GM10266 (cell line): ENCODE data around the gene KRI1.
A peak's percentile ranks its signal among the peaks of the same experiment; 100 is the strongest.
"Not testable (repeated sequence)": the region's sequence is repeated elsewhere in the genome, so short reads cannot be mapped to it uniquely, and the experiment has no call there.

ENCODE experiments used
- DNase-seq: peaks from one replicate; pipeline ENCODE4 v3.0.0; 2012; ENCODE audit errors: extremely low spot score
- TF ChIP-seq, protein P1 (sequence below): IDR thresholded peaks from 2 replicates; pipeline ENCODE4 v1.5.1; 2012; ENCODE audit warnings: mild to moderate bottlenecking, low read depth; ENCODE audit not compliant: control insufficient read depth, insufficient read depth; ENCODE audit errors: missing control alignments

Gene KRI1

DNA sequence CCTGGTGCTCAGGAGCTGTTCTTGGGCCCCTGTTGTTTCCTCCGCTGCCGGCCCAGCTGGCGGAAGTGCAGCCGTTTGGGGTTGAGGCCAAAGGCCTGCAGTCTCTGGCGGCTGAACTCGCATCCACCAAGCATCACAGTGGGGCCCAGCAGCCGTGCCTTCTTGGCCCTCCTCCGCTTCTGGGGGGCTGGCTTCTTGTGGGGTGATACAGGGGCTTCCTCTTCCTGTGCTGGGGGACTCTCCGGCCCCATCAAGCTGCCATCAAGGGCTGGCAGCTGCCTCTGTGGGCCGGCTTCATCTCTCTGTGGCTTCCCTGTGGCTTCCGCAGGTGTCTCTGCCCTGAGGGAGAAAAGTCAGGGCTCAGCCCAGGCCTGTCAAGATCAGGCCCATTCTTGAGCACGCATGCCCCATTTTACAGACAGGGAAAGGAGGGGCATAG lies 11.8 kb downstream of the KRI1 start:
- DNase-seq = peak; percentile 85

DNA sequence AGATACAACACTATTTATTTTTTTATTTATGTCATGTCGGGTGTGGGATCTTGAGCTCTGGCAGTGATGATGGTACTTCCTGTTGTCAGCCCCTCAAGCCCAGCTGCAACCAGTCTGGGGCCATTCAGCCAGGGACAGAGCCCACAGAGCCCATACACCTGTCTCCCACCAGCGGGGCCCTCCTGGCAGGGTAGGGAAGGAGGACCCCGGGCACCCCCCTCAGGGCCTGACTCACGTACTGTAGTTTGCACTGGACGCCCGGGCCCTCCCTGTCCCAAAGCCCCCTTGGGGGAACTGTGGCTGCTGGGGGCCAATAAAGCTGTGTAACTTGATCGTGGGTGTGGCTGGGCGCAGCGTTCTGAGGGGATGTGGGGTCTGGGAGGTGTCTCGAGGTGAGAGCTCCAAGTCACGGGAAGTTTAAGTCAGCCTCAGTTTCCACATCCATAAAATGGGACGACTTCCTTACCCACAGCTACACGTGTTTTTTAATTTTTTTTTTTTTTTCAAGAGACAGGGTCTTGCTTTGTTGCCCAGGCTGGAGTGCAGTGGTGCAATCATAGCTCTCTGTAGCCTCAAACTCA lies 12.6 kb downstream of the KRI1 start:
- TF ChIP-seq, protein P1, sequence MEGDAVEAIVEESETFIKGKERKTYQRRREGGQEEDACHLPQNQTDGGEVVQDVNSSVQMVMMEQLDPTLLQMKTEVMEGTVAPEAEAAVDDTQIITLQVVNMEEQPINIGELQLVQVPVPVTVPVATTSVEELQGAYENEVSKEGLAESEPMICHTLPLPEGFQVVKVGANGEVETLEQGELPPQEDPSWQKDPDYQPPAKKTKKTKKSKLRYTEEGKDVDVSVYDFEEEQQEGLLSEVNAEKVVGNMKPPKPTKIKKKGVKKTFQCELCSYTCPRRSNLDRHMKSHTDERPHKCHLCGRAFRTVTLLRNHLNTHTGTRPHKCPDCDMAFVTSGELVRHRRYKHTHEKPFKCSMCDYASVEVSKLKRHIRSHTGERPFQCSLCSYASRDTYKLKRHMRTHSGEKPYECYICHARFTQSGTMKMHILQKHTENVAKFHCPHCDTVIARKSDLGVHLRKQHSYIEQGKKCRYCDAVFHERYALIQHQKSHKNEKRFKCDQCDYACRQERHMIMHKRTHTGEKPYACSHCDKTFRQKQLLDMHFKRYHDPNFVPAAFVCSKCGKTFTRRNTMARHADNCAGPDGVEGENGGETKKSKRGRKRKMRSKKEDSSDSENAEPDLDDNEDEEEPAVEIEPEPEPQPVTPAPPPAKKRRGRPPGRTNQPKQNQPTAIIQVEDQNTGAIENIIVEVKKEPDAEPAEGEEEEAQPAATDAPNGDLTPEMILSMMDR = no peak

More for the DNA sequence above, 11.8 kb downstream of the KRI1 start:
- TF ChIP-seq, protein P1 = no peak

DNA sequence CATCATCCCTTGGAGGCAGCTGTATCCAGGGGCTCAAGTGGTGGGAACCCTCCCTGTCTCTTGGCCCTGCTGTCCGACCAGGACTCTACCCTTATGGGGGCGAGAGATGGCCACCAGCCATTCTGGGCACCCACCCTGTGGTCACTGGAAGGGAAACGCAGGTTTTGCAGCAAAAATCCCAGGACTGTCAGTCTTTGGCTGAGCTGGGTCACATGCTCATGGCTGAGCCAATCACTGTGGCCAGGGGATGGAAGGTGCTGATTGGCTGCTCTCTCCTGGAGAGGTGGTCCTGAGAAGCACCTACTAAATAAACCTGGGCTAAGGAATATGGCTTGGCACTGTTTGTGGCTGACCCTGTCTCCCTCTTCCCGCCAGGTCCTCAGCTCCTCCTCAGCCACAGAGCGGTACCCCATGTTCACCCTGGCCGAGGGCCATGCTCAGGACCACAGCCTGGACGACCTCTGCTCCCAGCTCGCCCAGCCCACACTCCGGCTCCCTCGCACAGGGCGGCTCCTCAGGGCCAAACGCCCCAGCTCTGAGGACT lies 13.2 kb downstream of the KRI1 start:
- no peak for DNase-seq
- TF ChIP-seq, protein P1 = no peak

More for the DNA sequence above, 12.6 kb downstream of the KRI1 start:
- no peak for DNase-seq

DNA sequence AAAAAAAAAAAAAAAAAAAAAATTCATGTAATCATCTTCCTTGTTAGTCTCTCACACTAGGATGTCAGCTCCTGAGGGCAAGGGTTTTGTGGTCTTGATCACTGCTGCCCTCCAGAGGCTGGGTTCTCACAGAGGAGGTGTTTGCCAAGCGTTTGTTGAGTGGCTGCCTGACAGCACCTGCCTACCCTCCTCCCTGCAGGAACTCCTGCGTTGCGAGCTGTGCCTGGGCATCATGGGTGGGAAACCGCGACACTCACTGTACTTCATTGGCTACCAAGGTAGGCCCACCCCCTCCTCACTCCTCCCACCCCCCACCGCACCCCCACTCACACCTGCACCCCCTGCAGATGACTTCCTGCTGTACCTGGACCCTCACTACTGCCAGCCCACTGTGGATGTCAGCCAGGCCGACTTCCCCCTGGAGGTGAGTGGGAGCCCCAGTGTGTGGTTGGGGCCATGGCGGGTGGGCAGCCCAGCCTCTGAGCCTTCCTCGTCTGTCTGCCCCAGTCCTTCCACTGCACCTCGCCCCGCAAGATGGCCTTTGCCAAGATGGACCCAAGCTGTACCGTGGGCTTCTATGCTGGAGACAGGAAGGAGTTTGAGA lies 14.0 kb downstream of the KRI1 start:
- DNase-seq = no peak
- TF ChIP-seq, protein P1 = peak; percentile 17

DNA sequence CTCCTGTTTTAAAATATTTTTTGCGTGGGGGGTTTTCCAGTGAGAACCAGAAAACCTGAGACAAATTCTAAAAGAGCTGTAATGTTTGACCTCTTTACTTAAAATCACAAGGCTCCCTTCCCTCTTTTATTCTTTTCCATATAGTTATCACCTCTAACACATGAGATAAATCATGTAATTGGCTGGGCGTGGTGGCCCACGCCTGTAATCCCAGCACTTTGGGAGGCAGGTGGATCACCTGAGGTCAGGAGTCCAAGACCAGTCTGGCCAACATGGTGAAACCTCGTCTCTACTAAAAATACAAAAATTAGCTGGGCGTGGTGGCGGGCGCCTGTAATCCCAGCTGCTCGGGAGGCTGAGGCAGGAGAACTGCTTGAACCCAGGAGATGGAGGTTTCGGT lies 14.8 kb downstream of the KRI1 start:
- not testable (repeated sequence) for DNase-seq

DNA sequence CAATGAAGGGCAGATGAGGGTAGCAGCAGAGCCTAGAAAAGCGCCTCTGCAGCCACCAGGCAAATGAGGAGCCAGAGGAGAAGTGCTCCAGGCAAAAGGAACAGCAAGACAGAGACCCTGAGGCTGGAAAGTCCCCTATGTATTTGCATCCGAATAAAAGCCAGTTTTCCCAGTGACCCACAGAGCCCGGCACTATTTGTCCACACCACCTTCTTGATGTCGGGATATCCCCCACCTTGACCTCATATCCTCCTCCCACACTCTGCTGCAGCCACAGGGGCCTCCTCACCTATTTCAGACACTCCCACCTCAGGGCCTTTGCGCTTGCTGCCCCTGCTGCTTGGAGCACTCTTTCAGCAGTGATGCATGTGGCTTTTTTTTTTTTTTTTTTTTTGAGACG lies 15.5 kb downstream of the KRI1 start:
- TF ChIP-seq, protein P1 = no peak
- DNase-seq = peak; percentile 25

DNA sequence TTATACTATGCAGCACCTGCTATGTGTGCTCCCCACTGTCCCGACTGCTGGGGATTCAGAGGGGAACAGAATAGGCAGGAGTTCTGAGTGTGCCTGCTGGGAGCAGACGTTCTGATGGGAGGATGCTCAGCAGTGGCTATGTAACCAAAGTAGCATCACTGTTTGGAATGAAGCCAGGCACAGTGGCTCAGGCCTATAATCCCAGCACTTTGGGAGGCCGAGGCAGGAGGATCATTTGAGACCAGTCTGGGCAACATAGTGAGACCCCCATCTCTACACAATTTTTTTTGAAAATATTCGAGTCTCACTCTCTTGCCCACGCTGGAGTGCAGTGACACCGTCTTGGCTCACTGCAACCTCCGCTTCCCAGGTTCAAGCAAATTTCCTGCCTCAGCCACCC lies 16.1 kb downstream of the KRI1 start:
- TF ChIP-seq, protein P1 = no peak
- no peak for DNase-seq
